ENCODE results near the gene ARL4D.
A peak's percentile ranks its signal among the peaks of the same experiment; 100 is the strongest.
"Not testable (repeated sequence)": the region's sequence is repeated elsewhere in the genome, so short reads cannot be mapped to it uniquely, and the experiment has no call there.

Gene ARL4D

GRCh38 chr17:43398724-43399595 lies at the start of gene ARL4D:
Gene ARL4D (plus strand): TSS chr17:43398993. CDS start chr17:43399733, 740 bp downstream.
- DNase-seq (ENCODE audit: low spot score) = peak; percentile 94

GRCh38 chr17:43349142-43349541 lies 49.7 kb upstream of the ARL4D start:
- no peak for DNase-seq (ENCODE audit: low spot score)

- DNase-seq (ENCODE audit: low spot score) = no peak
Observed at GRCh38 chr17:43350888-43351361, 47.9 kb upstream of the ARL4D start.

- no peak for DNase-seq (ENCODE audit: low spot score)
Observed at GRCh38 chr17:43351691-43352090, 47.1 kb upstream of the ARL4D start.

- no peak for DNase-seq (ENCODE audit: low spot score)
Observed at GRCh38 chr17:43352579-43353331, 46.0 kb upstream of the ARL4D start.

GRCh38 chr17:43353393-43353792 lies 45.4 kb upstream of the ARL4D start:
- DNase-seq (ENCODE audit: low spot score) = no peak

GRCh38 chr17:43354371-43354770 lies 44.4 kb upstream of the ARL4D start:
- DNase-seq (ENCODE audit: low spot score) = no peak

GRCh38 chr17:43356450-43356849 lies 42.3 kb upstream of the ARL4D start:
- DNase-seq (ENCODE audit: low spot score) = no peak

GRCh38 chr17:43356999-43357398 lies 41.8 kb upstream of the ARL4D start:
- no peak for DNase-seq (ENCODE audit: low spot score)

- no peak for DNase-seq (ENCODE audit: low spot score)
Observed at GRCh38 chr17:43359469-43360110, 39.2 kb upstream of the ARL4D start.

- DNase-seq (ENCODE audit: low spot score) = peak; percentile 29
Observed at GRCh38 chr17:43360376-43360738, 38.4 kb upstream of the ARL4D start.

- DNase-seq (ENCODE audit: low spot score) = peak; percentile 98
Observed at GRCh38 chr17:43360739-43361505, 37.9 kb upstream of the ARL4D start.

- DNase-seq (ENCODE audit: low spot score) = no peak
Observed at GRCh38 chr17:43363181-43363925, 35.4 kb upstream of the ARL4D start.

- DNase-seq (ENCODE audit: low spot score) = no peak
Observed at GRCh38 chr17:43363926-43364285, 34.9 kb upstream of the ARL4D start.

GRCh38 chr17:43365356-43365755 lies 33.4 kb upstream of the ARL4D start:
- DNase-seq (ENCODE audit: low spot score) = no peak

GRCh38 chr17:43365921-43366320 lies 32.9 kb upstream of the ARL4D start:
- not testable (repeated sequence) for DNase-seq (ENCODE audit: low spot score)

GRCh38 chr17:43366891-43367736 lies 31.7 kb upstream of the ARL4D start:
- DNase-seq (ENCODE audit: low spot score) = no peak

GRCh38 chr17:43367737-43368242 lies 31.0 kb upstream of the ARL4D start:
- DNase-seq (ENCODE audit: low spot score) = no peak

GRCh38 chr17:43368740-43369506 lies 29.9 kb upstream of the ARL4D start:
- DNase-seq (ENCODE audit: low spot score) = peak; percentile 89

Data from Ammon's horn (tissue), 1 donor.